Aorta (tissue), 5 donors: ENCODE results near the gene FHIT. TPM values are rescaled to one million over a fixed set of nuclear protein-coding genes. Genes with fewer than 3 reads are reported as not detected.

ENCODE experiments used
- ATAC-seq: fragments of 200-7000 bp; cut with Tn5 transposase; one replicate; pipeline ENCODE4 v1.9.1; 2022; ENCODE audit warnings: moderate library complexity; ENCODE audit not compliant: low FRiP score
- DNase-seq, 2 donors: peaks; one replicate each; pipeline ENCODE4 v3.0.0-alpha.2; 2020
- H3K27ac ChIP-seq, 2 donors: one replicate each; pipeline ENCODE4 v1.5.1; 2013; ENCODE audit warnings: low read length in 2 of 2, mild to moderate bottlenecking in 2 of 2, moderate library complexity in 2 of 2, control low read depth in 1 of 2, inconsistent platforms in 1 of 2, low read depth in 1 of 2
- H3K27me3 ChIP-seq, 2 donors: one replicate each; pipeline ENCODE4 v1.6.1; 2013; ENCODE audit warnings: control low read depth in 1 of 2, low read length in 1 of 2, mild to moderate bottlenecking in 1 of 2, moderate library complexity in 1 of 2; ENCODE audit not compliant: insufficient read depth in 2 of 2, control insufficient read depth in 1 of 2
- H3K36me3 ChIP-seq, 2 donors: one replicate each; pipeline ENCODE4 v1.6.1; 2013; ENCODE audit warnings: control low read depth in 1 of 2, low read length in 1 of 2, mild to moderate bottlenecking in 1 of 2; ENCODE audit not compliant: insufficient read depth in 2 of 2, control insufficient read depth in 1 of 2
- H3K4me1 ChIP-seq, 2 donors: one replicate each; pipeline ENCODE4 v1.6.1; 2013; ENCODE audit warnings: low read length in 2 of 2, control low read depth in 1 of 2, mild to moderate bottlenecking in 1 of 2, moderate library complexity in 1 of 2; ENCODE audit not compliant: insufficient read depth in 2 of 2, control insufficient read depth in 1 of 2
- H3K4me3 ChIP-seq, 2 donors: one replicate each; pipeline ENCODE4 v1.5.1; 2013; ENCODE audit warnings: low read length in 2 of 2, control low read depth in 1 of 2, mild to moderate bottlenecking in 1 of 2
- H3K9me3 ChIP-seq: one replicate; pipeline ENCODE4 v1.6.1; 2013; ENCODE audit warnings: mild to moderate bottlenecking, low read length; ENCODE audit not compliant: control insufficient read depth
- WGBS, 2 donors: extraction: QIAGEN DNeasy Blood & Tissue Kit; methylation state at CpG; one replicate each; pipeline ENCODE4 v1.1.7; 2013; 5-methylcytosine and 5-hydroxymethylcytosine counted together
- intact Hi-C, 2 donors: fragments of 100-400 bp; cut with DNase I; formaldehyde crosslinking; loops; one replicate each; pipeline versions ENCODE4 v1.14.2 to v1.15.0; 2022
- polyA plus RNA-seq, 2 donors: library from polyadenylated mRNA; stranded (reverse); fragments of 200-250 nt; gene quantifications; one replicate each; pipeline ENCODE4 v1.2.3, GENCODE V29; 2013
- total RNA-seq, 2 donors: library from RNA; stranded (reverse); fragmentation: NEBNext Ultra II Directional; extraction: Animal tissue kit (Norgen Biotek cat#: 25700); gene quantifications; one replicate each; pipeline ENCODE4 v1.2.1, GENCODE V29; 2021
- donor health status: healthy with polysubstance abuse.
- donor health status: Bipolar disorder and iron deficiency.
- donor health status: DM: no; HTN: no; CAD: no.
- donor health status: DM: no; HTN: no; CAD: no.
- donor health status: DM: yes; HTN: yes; CAD: no.

The FHIT gene
- total and polyA plus RNA-seq, 4 donors, result 1.1 to 9.2 (median 3.0) TPM

- no peak for DNase-seq
Observed at GRCh38 chr3:60047426-60048200, 1203.6 kb downstream of the FHIT start.

DNA sequence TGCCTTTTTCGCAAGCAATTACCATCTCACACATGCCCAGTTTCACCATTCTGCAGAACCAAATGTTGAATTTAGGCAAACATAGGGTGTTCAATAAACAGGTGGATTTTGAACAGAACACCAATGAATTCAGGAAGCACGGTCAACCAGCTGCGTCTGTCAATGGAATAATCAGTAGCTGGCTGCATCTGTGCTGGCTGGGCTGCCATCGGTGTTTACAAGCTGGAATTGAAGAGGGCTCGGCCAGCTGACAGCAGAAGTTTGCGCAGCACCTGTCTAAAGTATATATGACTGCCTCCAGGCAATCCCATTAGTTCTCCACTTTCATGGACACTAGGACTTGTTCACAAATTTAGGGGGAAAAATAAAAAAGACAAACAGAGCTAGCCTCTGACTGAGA lies 1205.0 kb downstream of the FHIT start:
- no peak for ATAC-seq
- WGBS, 2 donors, result 89 to 93% methylated on average over 6 of the region's 6 CpGs
- intact Hi-C loops, result no loop called here

More at GRCh38 chr3:60047426-60048200, 1203.6 kb downstream of the FHIT start:
- no peaks in the 10 kb centered on the region for H3K27me3 ChIP-seq
- 91 to 92% methylated on average over 9 of the region's 9 CpGs for WGBS, 2 donors
- H3K36me3 ChIP-seq, result no peaks in the 10 kb centered on the region
- no peak for ATAC-seq
- H3K9me3 ChIP-seq, result no peaks in the 10 kb centered on the region
- H3K27ac ChIP-seq, result no peak overlapping the region
- intact Hi-C loops, result no loop called here
- no peak overlapping the region for H3K4me3 ChIP-seq
- no peaks in the 10 kb centered on the region for H3K4me1 ChIP-seq

GRCh38 chr3:60045686-60046085 lies 1205.6 kb downstream of the FHIT start:
- DNase-seq (no peak), ATAC-seq (no peak)
- 99 to 100% methylated on average over 1 of the region's 1 CpG for WGBS, 2 donors
- intact Hi-C loops, result no loop called here
- Histone ChIP-seq H3K36me3 (no peaks in the 10 kb centered on the region), H3K9me3 (no peaks in the 10 kb centered on the region), H3K27ac (no peak overlapping the region), H3K4me1 (no peaks in the 10 kb centered on the region), H3K4me3 (no peak overlapping the region), H3K27me3 (no peaks in the 10 kb centered on the region)

More for the DNA sequence above, 1205.0 kb downstream of the FHIT start:
- Histone ChIP-seq H3K4me3 (no peak overlapping the region), H3K36me3 (no peaks in the 10 kb centered on the region), H3K4me1 (no peaks in the 10 kb centered on the region), H3K9me3 (no peaks in the 10 kb centered on the region), H3K27ac (no peak overlapping the region), H3K27me3 (no peaks in the 10 kb centered on the region)
- no peak for DNase-seq

GRCh38 chr3:60036803-60037202 lies 1214.4 kb downstream of the FHIT start:
- Histone ChIP-seq H3K27ac (no peak overlapping the region), H3K9me3 (no peaks in the 10 kb centered on the region), H3K4me3 (no peak overlapping the region), H3K36me3 (no peaks in the 10 kb centered on the region), H3K4me1 (no peaks in the 10 kb centered on the region), H3K27me3 (no peaks in the 10 kb centered on the region)
- 91% methylated on average over 7 of the region's 7 CpGs for WGBS, 2 donors
- intact Hi-C loops, result no loop called here
- DNase-seq (no peak), ATAC-seq (no peak)

GRCh38 chr3:60033901-60034453 lies 1217.3 kb downstream of the FHIT start:
- DNase-seq (no peak), ATAC-seq (no peak)
- no peak overlapping the region for H3K27ac ChIP-seq
- H3K9me3 ChIP-seq, result no peaks in the 10 kb centered on the region
- no peaks in the 10 kb centered on the region for H3K27me3 ChIP-seq
- H3K4me1 ChIP-seq, result no peaks in the 10 kb centered on the region
- H3K4me3 ChIP-seq, result no peak overlapping the region
- WGBS, 2 donors, result 81% methylated on average over 3 of the region's 3 CpGs
- intact Hi-C loops, result no loop called here
- no peaks in the 10 kb centered on the region for H3K36me3 ChIP-seq

GRCh38 chr3:60030982-60031381 lies 1220.3 kb downstream of the FHIT start:
- no peaks in the 10 kb centered on the region for H3K27me3 ChIP-seq
- intact Hi-C loops, result no loop called here
- H3K36me3 ChIP-seq, result no peaks in the 10 kb centered on the region
- H3K4me3 ChIP-seq, result no peak overlapping the region
- DNase-seq, result no peak
- 66 to 75% methylated on average over 1 of the region's 1 CpG for WGBS, 2 donors
- ATAC-seq, result no peak
- H3K9me3 ChIP-seq, result no peaks in the 10 kb centered on the region
- H3K4me1 ChIP-seq, result no peaks in the 10 kb centered on the region
- no peak overlapping the region for H3K27ac ChIP-seq

DNA sequence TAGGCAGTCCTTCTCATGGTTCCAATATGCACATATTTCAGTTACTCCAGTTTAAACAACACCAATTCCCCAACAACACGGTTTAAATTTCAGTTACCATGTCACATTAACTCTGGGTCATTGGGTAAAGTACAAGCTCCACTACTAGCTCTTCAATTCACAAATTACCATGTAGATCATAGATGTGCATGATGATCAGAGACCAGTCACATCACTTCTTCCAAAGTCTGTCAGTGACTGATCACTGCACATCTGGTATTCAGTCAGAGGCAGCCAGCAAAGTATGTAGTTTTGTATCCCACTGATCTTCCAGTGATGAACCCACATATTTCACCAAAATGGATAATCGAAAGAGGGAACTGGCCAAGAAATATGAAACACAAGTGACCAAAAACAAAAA lies 1223.0 kb downstream of the FHIT start:
- Histone ChIP-seq H3K4me1 (peaks cover 0 to 1% of the 10 kb centered on the region in 2 donors), H3K9me3 (no peaks in the 10 kb centered on the region), H3K27ac (no peak overlapping the region), H3K36me3 (no peaks in the 10 kb centered on the region), H3K27me3 (no peaks in the 10 kb centered on the region), H3K4me3 (no peak overlapping the region)
- no peak for DNase-seq
- no peak for ATAC-seq
- intact Hi-C loops, result no loop called here
- 89 to 91% methylated on average over 2 of the region's 2 CpGs for WGBS, 2 donors

- H3K4me1 ChIP-seq, result peaks cover 0 to 1% of the 10 kb centered on the region in 2 donors
- no peak for ATAC-seq
- no peaks in the 10 kb centered on the region for H3K36me3 ChIP-seq
- no peak overlapping the region for H3K27ac ChIP-seq
- DNase-seq, result no peak
- no peak overlapping the region for H3K4me3 ChIP-seq
- intact Hi-C loops, result no loop called here
- H3K9me3 ChIP-seq, result no peaks in the 10 kb centered on the region
- 94 to 97% methylated on average over 7 of the region's 7 CpGs for WGBS, 2 donors
- H3K27me3 ChIP-seq, result no peaks in the 10 kb centered on the region
Observed at GRCh38 chr3:60027335-60027734, 1223.9 kb downstream of the FHIT start.
